Measurements from ENCODE around the gene DPEP2NB.
"Not testable (repeated sequence)": the region's sequence is repeated elsewhere in the genome, so short reads cannot be mapped to it uniquely, and the experiment has no call there.

DPEP2NB gene

GRCh38 chr16:68015681-68016080 is at the start of gene DPEP2NB:
Gene DPEP2NB (minus strand): TSS chr16:68015911. CDS start chr16:68015770, 141 bp downstream.
- no peak for DNase-seq (ENCODE audit: low spot score)

GRCh38 chr16:68064791-68065365 is 49.2 kb upstream of the DPEP2NB start:
- DNase-seq (ENCODE audit: low spot score) = peak; percentile 73

- DNase-seq (ENCODE audit: low spot score) = peak; percentile 51
These were observed 47.2 kb upstream of the DPEP2NB start for GRCh38 chr16:68062910-68063393.

GRCh38 chr16:68061396-68061795 is 45.7 kb upstream of the DPEP2NB start:
- DNase-seq (ENCODE audit: low spot score) = no peak

- no peak for DNase-seq (ENCODE audit: low spot score)
These were observed 44.1 kb upstream of the DPEP2NB start for GRCh38 chr16:68059804-68060203.

- no peak for DNase-seq (ENCODE audit: low spot score)
These were observed 39.7 kb upstream of the DPEP2NB start for GRCh38 chr16:68055395-68055794.

GRCh38 chr16:68049449-68049848 is 33.7 kb upstream of the DPEP2NB start:
- DNase-seq (ENCODE audit: low spot score) = no peak

GRCh38 chr16:68047987-68048386 is 32.3 kb upstream of the DPEP2NB start:
- no peak for DNase-seq (ENCODE audit: low spot score)

- DNase-seq (ENCODE audit: low spot score) = no peak
These were observed 30.4 kb upstream of the DPEP2NB start for GRCh38 chr16:68046106-68046505.

- no peak for DNase-seq (ENCODE audit: low spot score)
These were observed 26.1 kb upstream of the DPEP2NB start for GRCh38 chr16:68041783-68042182.

GRCh38 chr16:68040506-68041288 is 25.0 kb upstream of the DPEP2NB start:
- peak; percentile 90 for DNase-seq (ENCODE audit: low spot score)

- DNase-seq (ENCODE audit: low spot score) = no peak
These were observed 22.3 kb upstream of the DPEP2NB start for GRCh38 chr16:68037841-68038597.

GRCh38 chr16:68035227-68035626 is 19.5 kb upstream of the DPEP2NB start:
- DNase-seq (ENCODE audit: low spot score) = no peak

GRCh38 chr16:68033101-68033500 is 17.4 kb upstream of the DPEP2NB start:
- DNase-seq (ENCODE audit: low spot score) = no peak

- DNase-seq (ENCODE audit: low spot score) = no peak
These were observed 16.2 kb upstream of the DPEP2NB start for GRCh38 chr16:68031951-68032350.

GRCh38 chr16:68030108-68030507 is 14.4 kb upstream of the DPEP2NB start:
- DNase-seq (ENCODE audit: low spot score) = not testable (repeated sequence)

GRCh38 chr16:68028996-68029395 is 13.3 kb upstream of the DPEP2NB start:
- no peak for DNase-seq (ENCODE audit: low spot score)

- peak; percentile 88 for DNase-seq (ENCODE audit: low spot score)
These were observed 7.2 kb upstream of the DPEP2NB start, which contains the start of the genes DDX28 and DUS2 for GRCh38 chr16:68022728-68023537. Gene DDX28 (minus strand): TSS chr16:68023232. CDS start chr16:68023202, 30 bp downstream. Gene DUS2 (plus strand): TSS chr16:68023284. CDS start chr16:68038024, 14,740 bp downstream.

- DNase-seq (ENCODE audit: low spot score) = no peak
These were observed 6.6 kb upstream of the DPEP2NB start for GRCh38 chr16:68022278-68022727.

GRCh38 chr16:68021490-68021889 is 5.8 kb upstream of the DPEP2NB start:
- DNase-seq (ENCODE audit: low spot score) = no peak

GRCh38 chr16:68019167-68019680 is 3.5 kb upstream of the DPEP2NB start:
- DNase-seq (ENCODE audit: low spot score) = no peak
